Liver (tissue), 3 donors: ENCODE data around the gene PRKN.

Experiments
- ATF3 ChIP-seq: IDR thresholded peaks from 2 replicates; pipeline ENCODE4 v1.6.1; 2016; ENCODE audit warnings: antibody characterized with exemption
- CTCF ChIP-seq: fragments of 150-350 bp; IDR thresholded peaks from 2 replicates; pipeline ENCODE4 v1.5.1; 2017; ENCODE audit warnings: improper control_type of control experiment, low read depth, low read length; ENCODE audit not compliant: missing input control
- FOXA1 ChIP-seq: IDR thresholded peaks from 2 replicates; pipeline ENCODE4 v1.6.1; 2016; ENCODE audit warnings: antibody characterized with exemption
- GABPA ChIP-seq, 2 donors: IDR thresholded peaks in 1 of 2; conservative IDR thresholded peaks in 1 of 2; 2 replicates each; pipeline ENCODE4 v1.6.1; 2016; ENCODE audit warnings: antibody characterized with exemption in 2 of 2, mild to moderate bottlenecking in 1 of 2, moderate library complexity in 1 of 2
- HNF4A ChIP-seq, 2 donors: conservative IDR thresholded peaks; 2 replicates each; pipeline ENCODE4 v1.6.1; 2016; ENCODE audit warnings: antibody characterized with exemption in 2 of 2, mild to moderate bottlenecking in 2 of 2
- JUND ChIP-seq, 2 donors: IDR thresholded peaks; 2 replicates each; pipeline ENCODE4 v1.6.1; 2016; ENCODE audit warnings: antibody characterized with exemption in 2 of 2
- MAX ChIP-seq: IDR thresholded peaks from 2 replicates; pipeline ENCODE4 v1.6.1; 2016; ENCODE audit warnings: antibody characterized with exemption
- RAD21 ChIP-seq, 2 donors: IDR thresholded peaks; 2 replicates each; pipeline ENCODE4 v1.6.1; 2016; ENCODE audit warnings: antibody characterized with exemption in 2 of 2, mild to moderate bottlenecking in 2 of 2
- REST ChIP-seq: IDR thresholded peaks from 2 replicates; pipeline ENCODE4 v1.6.1; 2016; ENCODE audit warnings: antibody characterized with exemption, mild to moderate bottlenecking
- RXRA ChIP-seq, 2 donors: IDR thresholded peaks; 2 replicates each; pipeline ENCODE4 v1.6.1; 2017 to 2018; ENCODE audit warnings: antibody characterized with exemption in 2 of 2, mild to moderate bottlenecking in 1 of 2
- SP1 ChIP-seq: IDR thresholded peaks from 2 replicates; pipeline ENCODE4 v1.6.1; 2018; ENCODE audit warnings: antibody characterized with exemption, mild to moderate bottlenecking
- TAF1 ChIP-seq: conservative IDR thresholded peaks from 2 replicates; pipeline ENCODE4 v1.6.1; 2016; ENCODE audit warnings: antibody characterized with exemption, mild to moderate bottlenecking
- YY1 ChIP-seq: IDR thresholded peaks from 2 replicates; pipeline ENCODE4 v1.6.1; 2016; ENCODE audit warnings: antibody characterized with exemption, mild to moderate bottlenecking
- ZBTB33 ChIP-seq: IDR thresholded peaks from 2 replicates; pipeline ENCODE4 v1.6.1; 2016; ENCODE audit warnings: antibody characterized with exemption
- donor health status: healthy.
- donor health status: healthy.

- TF ChIP-seq CTCF (no peak), ZBTB33 (no peak), SP1 (no peak), YY1 (no peak), MAX (no peak), TAF1 (no peak), GABPA (IDR thresholded peaks at IDR 0.05 in 1 of 2, conservative IDR thresholded peaks at IDR 0.05 in 1 of 2) (no peak), JUND (IDR thresholded peaks at IDR 0.05) (no peak), FOXA1 (no peak), RXRA (IDR thresholded peaks at IDR 0.05) (no peak), ATF3 (no peak), RAD21 (IDR thresholded peaks at IDR 0.05) (no peak), REST (no peak), HNF4A (conservative IDR thresholded peaks at IDR 0.05) (no peak)
Observed at GRCh38 chr6:161686655-161687054, 1040.9 kb downstream of the PRKN start.
